ENCODE data around the gene POMGNT1. TPM values are rescaled to one million over a fixed set of nuclear protein-coding genes. Genes with fewer than 3 reads are reported as not detected.
"Not testable (repeated sequence)": the region's sequence is repeated elsewhere in the genome, so short reads cannot be mapped to it uniquely, and the experiment has no call there.

The POMGNT1 gene
- total and polyA plus RNA-seq, 10 of the 15 experiments (the other 5 are each of a cell fraction or from before 2014, with no cell fraction given): 8.6 to 35.2 (median 29.5) TPM

GRCh38 chr1:46236882-46237281 is 38.6 kb upstream of the POMGNT1 start (continued):
- TF ChIP-seq GABPA (IDR thresholded peaks at IDR 0.05; ENCODE audit: low read depth) (no peak), RAD21 (IDR thresholded peaks at IDR 0.05; ENCODE audit: insufficient read depth, low read depth, low read length) (no peak), CTCF (IDR thresholded peaks at IDR 0.05 in 2 of 3, conservative IDR thresholded peaks at IDR 0.05 in 1 of 3; ENCODE audit: control insufficient read depth in 2 of 3, extremely low read depth in 1 of 3, insufficient read depth in 1 of 3, low read depth in 3 of 3, low read length in 3 of 3) (no peak), WRNIP1 (IDR thresholded peaks at IDR 0.05; ENCODE audit: borderline replicate concordance, low read depth, low read length) (no peak), BCL11A (IDR thresholded peaks at IDR 0.05; ENCODE audit: low read depth, low read length) (no peak)

GRCh38 chr1:46231231-46231630 is 33.0 kb upstream of the POMGNT1 start:
- in situ Hi-C loops (cut with MboI); FAIRE-seq: not testable (repeated sequence)
- POLR2A ChIA-PET: interaction anchor here (0.7 kb wide), 1 partner anchor 9 kb away, joined by 4 read pairs; no protein-coding TSS in a partner anchor

More at GRCh38 chr1:46231231-46231630, 33.0 kb upstream of the POMGNT1 start:
- H3K4me3 ChIP-seq; intact Hi-C loops (cut with micrococcal nuclease; ENCODE audit: unreplicated experiment); H4K20me1 ChIP-seq (ENCODE audit: control insufficient read depth, insufficient read depth); H3K27ac ChIP-seq (ENCODE audit: control insufficient read depth, insufficient read depth); H3K27me3 ChIP-seq (replicated peaks in 1 of 2; ENCODE audit: control insufficient read depth in 2 of 2, insufficient read depth in 2 of 2, low read length in 1 of 2); H3K9ac ChIP-seq (ENCODE audit: control insufficient read depth, insufficient read depth, low read length); H2AFZ ChIP-seq (ENCODE audit: control insufficient read depth, low read depth, low read length); H3K79me2 ChIP-seq (ENCODE audit: control insufficient read depth, insufficient read depth, low read length); ATAC-seq; H3K36me3 ChIP-seq (ENCODE audit: control insufficient read depth in 2 of 2, insufficient read depth in 2 of 2, low read length in 1 of 2); DNase-seq (ENCODE audit: low read depth, low spot score); BruUV-seq (replicated peaks); H3K4me1 ChIP-seq (ENCODE audit: control insufficient read depth, insufficient read depth, low read length); H3K4me2 ChIP-seq (ENCODE audit: control insufficient read depth, insufficient read depth); H3K9me3 ChIP-seq (replicated peaks; ENCODE audit: control insufficient read depth, insufficient read depth, low read length): not testable (repeated sequence)
- CTCF ChIA-PET: interaction anchor here (1.2 to 2.5 kb wide), 4 partner anchors 7 to 16 kb away, joined by 4 to 22 read pairs (median 6); partner anchors contain the start of gene RAD54L
- 95% methylated on average over 3 of the region's 3 CpGs for WGBS (ENCODE audit: insufficient coverage, insufficient replicate concordance, low lambda C conversion rate, missing lambda C conversion rate)
- RAD21 ChIA-PET (ENCODE audit: unreplicated experiment): interaction anchor here (1.0 to 2.4 kb wide), 2 partner anchors 8 to 10 kb away, joined by 4 to 7 read pairs; no protein-coding TSS in a partner anchor
- SMC1A ChIA-PET (ENCODE audit: uncharacterized antibody, unreplicated experiment): interaction anchor here (0.6 to 2.3 kb wide), 3 partner anchors 8 to 247 kb away, joined by 3 to 10 read pairs (median 3); no protein-coding TSS in a partner anchor
